Uterus (tissue), 2 donors: ENCODE results near the gene PRKAR1B.

Experiments
- POLR2A ChIP-seq, 2 donors: fragments of 450-650 bp; IDR thresholded peaks; one replicate each; pipeline ENCODE4 v1.6.1; 2016; ENCODE audit warnings: antibody characterized with exemption in 2 of 2, mild to moderate bottlenecking in 1 of 2, moderate library complexity in 1 of 2
- TF ChIP-seq, protein P1 (sequence below), 4 experiments: fragments of 200-600 bp in 2 of 4; fragments of 450-650 bp in 2 of 4; sonication (generic) in 2 of 4; IDR thresholded peaks; one replicate each; pipeline ENCODE4 v1.5.1; 2016 to 2019; ENCODE audit warnings: antibody characterized with exemption in 4 of 4, mild to moderate bottlenecking in 2 of 4, moderate library complexity in 1 of 4

DNA sequence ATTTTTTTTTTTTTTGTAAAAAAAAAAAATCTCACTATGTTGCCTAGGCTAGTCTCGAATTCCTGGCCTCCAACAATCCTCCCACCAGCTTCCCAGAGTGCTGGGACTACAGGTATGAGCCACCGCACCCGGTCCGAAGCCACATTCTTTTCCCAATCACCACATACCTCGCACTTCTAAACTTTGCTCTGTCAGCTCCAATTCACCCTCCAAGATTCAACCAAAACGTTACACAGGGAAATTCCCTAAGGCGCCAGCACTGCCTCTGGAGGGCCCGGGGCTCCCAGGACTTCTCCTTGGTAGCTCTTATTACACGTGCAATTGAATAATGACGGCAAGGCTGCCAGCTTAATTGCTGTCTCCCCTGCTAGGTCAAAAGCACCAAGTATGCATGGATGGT lies 10.9 kb downstream of the PRKAR1B start:
- TF ChIP-seq, protein P1, sequence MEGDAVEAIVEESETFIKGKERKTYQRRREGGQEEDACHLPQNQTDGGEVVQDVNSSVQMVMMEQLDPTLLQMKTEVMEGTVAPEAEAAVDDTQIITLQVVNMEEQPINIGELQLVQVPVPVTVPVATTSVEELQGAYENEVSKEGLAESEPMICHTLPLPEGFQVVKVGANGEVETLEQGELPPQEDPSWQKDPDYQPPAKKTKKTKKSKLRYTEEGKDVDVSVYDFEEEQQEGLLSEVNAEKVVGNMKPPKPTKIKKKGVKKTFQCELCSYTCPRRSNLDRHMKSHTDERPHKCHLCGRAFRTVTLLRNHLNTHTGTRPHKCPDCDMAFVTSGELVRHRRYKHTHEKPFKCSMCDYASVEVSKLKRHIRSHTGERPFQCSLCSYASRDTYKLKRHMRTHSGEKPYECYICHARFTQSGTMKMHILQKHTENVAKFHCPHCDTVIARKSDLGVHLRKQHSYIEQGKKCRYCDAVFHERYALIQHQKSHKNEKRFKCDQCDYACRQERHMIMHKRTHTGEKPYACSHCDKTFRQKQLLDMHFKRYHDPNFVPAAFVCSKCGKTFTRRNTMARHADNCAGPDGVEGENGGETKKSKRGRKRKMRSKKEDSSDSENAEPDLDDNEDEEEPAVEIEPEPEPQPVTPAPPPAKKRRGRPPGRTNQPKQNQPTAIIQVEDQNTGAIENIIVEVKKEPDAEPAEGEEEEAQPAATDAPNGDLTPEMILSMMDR (IDR thresholded peaks at IDR 0.05): no peak
- TF ChIP-seq POLR2A (IDR thresholded peaks at IDR 0.05): no peak
